DMS53 treated with DMSO at 0.1 percent for 48 hours (cell line): ENCODE data around the gene CDK16.

Experiments
- DNase-seq: peaks from one replicate; lab custom pipeline; 2025; ENCODE audit not compliant: unreplicated experiment; lab: John Stamatoyannopoulos, UW

CDK16 gene

GRCh38 chrX:47206316-47206715 lies 12.2 kb upstream of the CDK16 start:
- DNase-seq = no peak

DNA sequence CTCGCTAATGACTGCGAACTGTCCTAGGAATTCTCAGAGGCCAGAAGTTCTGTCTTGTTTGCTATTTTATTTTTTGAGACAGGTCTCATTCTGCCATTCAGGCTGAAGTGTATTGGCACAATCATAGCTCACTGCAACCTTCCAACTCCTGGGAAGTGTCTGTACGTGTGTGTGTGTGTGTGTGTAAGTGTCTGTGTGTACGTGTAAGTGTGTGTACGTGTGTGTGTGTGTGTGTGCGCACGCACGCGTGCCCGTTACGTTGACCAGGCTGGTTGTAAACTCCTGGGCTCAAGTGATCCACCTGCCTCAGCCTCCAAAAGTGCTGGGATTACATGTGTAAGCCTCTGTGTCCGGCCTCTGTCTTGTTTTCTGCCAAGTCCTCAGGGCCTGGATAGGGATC lies 10.4 kb upstream of the CDK16 start:
- no peak for DNase-seq

- no peak for DNase-seq
Observed at GRCh38 chrX:47209508-47210238, 8.8 kb upstream of the CDK16 start.

DNA sequence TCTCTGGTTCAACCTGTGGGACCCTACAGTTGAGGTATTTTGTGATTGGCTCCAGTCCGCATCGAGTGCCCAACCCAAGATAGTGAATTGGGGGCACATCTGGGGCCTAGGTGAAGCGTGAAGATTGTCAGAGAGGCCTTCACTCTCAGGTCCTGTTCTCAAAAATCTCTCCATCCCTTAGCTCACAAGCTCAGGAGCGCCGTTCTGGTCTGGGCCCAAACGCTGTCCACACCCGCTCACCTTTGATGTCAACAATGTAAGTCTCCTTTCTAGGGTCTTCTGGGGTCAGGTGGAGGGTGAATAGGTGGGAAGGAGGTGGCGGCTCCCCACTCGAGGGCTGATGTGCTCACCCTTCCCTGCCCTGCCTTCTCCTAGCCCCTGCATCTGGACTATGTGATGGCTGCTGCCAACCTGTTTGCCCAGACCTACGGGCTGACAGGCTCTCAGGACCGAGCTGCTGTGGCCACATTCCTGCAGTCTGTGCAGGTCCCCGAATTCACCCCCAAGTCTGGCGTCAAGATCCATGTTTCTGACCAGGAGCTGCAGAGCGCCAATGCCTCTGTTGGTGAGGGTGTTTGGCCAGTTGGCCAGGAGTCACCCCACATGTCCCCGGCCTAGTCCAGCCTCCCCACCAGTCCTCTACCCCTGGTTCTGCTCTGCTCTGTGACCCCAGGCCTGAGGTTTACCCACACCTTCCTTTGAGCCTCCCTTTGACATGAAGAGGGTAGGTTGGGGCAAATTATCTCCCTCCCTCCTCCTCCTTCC lies 7.6 kb upstream of the CDK16 start:
- no peak for DNase-seq

- DNase-seq = no peak
Observed at GRCh38 chrX:47212381-47213293, 5.8 kb upstream of the CDK16 start.

- DNase-seq = no peak
Observed at GRCh38 chrX:47214435-47215077, 3.9 kb upstream of the CDK16 start.

DNA sequence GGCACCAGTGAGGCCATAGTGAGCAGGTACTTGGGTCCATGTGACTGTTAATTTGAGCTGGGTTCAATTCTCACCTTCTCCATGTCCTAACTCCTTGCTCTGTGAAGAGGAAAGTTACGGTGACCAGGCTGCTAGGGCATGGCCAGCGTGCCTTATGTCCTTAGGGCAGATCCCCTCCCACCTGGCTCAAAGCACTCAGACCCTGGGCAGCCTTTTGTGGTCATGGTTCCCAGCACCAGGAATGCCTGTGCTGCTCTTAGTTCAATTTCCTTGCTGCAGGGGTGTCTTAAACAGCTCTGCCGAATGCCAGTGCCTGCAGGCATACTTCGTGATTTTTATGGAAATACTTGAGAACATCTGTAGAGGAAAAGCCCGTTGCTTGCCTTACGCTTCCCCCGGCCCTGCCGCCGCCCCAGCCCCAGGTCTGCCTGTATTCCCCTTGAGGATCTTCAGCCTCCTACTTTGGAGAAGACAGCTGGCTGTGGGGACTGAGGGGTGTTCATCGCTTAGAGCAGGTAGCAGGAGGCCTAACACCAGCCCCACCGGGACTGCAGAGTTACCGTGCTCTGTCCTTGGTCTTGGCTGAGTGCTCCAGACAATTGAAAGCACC lies 3.1 kb upstream of the CDK16 start:
- no peak for DNase-seq

DNA sequence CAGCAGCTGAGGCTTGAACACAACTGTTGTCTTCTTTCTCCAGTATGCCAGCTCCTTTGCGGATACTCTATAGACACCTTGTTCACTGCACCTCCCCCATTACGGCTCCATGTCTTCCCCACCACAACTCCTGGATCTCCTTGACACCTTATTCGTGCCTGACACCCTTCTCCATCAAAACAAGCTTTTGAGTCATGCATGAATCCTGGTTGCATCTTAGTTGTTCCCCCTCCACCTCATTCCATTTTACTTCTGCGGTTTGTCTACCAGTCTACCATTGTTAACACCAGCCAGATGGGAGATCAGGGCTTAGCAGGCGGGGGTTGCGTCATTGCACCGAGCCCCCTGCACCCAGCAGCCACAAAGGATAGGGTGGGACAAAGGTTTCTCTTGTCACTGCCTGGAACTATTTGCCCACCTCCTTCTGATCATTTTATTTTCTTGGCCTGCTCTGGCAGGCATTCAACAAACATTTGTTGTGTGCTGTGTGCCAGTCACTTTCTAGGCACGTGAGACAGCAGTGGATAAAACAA lies 2.0 kb upstream of the CDK16 start:
- DNase-seq = no peak

- DNase-seq = peak; percentile 79
Observed at GRCh38 chrX:47217121-47217851, 1.2 kb upstream of the CDK16 start.

DNA sequence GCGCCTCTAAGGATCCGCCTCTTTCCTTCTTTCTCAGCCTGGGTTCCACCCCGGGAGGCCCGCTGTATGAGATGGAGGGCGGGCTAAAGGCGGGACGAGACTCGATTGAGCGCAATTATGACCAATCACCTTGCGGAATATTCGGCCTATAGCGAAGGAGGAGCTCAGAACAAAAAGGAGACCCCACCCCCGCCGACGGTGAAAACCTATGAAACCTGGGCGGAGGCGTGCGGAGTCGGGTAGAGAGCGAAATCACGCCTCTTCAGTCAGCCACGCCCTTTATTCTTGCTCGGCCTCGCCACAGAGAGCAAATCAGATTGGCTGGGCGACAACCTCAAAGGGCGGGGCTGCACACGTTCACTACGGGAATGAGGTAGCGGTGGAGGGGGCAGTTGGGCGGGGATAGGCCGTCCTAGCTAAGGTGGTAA lies 615 bp upstream of the CDK16 start:
- peak; percentile 99 for DNase-seq

- no peak for DNase-seq
Observed at GRCh38 chrX:47218920-47219815, 687 bp downstream of the CDK16 start.

DNA sequence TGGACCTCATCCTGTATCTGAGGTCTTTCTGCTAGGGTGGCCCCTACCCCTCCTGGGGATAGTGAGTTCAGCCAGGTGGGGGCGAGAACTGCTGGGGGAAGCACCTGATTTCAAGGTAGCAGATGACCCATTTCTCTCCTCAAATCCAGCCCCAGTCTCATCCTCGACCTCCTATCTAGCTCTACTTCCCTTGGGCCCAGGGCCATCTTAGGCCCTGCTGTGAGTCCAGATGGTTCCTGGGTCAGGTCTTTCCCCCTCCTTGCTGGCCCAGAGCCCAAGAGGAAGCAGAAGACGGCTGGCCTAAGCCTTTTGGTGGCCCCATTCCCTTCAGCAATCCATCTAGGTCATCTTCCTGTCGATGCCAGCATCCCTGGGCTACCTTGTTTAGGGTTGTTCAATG lies 3.3 kb downstream of the CDK16 start:
- DNase-seq = no peak

GRCh38 chrX:47222751-47223350 lies 4.4 kb downstream of the CDK16 start:
- no peak for DNase-seq

DNA sequence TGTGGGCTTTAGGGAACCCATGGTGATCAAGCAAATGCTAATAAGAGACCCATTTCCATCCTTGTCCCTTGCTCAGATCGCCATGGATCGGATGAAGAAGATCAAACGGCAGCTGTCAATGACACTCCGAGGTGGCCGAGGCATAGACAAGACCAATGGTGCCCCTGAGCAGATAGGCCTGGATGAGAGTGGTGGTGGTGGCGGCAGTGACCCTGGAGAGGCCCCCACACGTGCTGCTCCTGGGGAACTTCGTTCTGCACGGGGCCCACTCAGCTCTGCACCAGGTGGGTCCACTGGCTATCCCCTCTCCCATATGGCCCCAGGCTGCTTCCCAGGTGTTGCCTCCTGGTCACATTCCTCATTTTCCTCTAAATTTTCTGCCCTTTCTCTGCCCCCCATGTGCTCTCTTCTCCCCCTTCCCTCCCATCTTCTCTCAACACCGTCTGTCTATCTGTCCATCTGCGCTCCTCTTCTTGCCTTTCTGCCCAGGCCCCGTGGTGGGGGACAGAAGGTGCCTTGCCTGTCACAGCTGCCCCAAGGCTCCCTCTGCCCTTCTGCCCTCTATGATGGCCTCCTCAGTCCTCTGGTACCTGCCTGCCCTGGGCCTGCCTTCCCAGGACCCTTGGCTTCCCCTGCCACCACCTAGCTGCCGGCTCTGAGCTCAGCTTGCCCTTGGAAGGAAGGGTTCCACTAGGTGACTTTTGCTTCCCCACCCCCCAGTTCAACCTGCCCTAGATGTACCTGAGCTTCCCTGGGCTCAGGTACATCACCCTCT lies 5.2 kb downstream of the CDK16 start:
- DNase-seq = no peak

GRCh38 chrX:47224266-47224895 lies 5.9 kb downstream of the CDK16 start:
- DNase-seq = no peak

DNA sequence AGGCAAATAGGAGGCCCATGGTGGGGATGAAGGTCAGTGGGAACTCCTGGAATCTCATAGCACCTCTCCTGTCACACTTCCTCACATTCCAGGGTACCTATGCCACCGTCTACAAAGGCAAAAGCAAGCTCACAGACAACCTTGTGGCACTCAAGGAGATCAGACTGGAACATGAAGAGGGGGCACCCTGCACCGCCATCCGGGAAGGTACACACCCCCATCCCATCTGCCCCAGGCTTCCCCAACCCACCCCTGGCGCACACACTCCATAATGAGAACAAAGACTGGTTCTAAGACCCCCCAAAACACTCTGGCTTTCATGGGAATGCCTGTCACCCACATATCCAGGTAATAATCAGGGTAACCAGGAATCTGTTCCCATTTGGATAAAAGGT lies 6.4 kb downstream of the CDK16 start:
- no peak for DNase-seq

- DNase-seq = no peak
Observed at GRCh38 chrX:47226071-47226470, 7.6 kb downstream of the CDK16 start.
